UCSD-AML1 (cell line): ENCODE data around the gene NFKBIA.
A peak's percentile ranks its signal among the peaks of the same experiment; 100 is the strongest.
"Not testable (repeated sequence)": the region's sequence is repeated elsewhere in the genome, so short reads cannot be mapped to it uniquely, and the experiment has no call there.

Experiments used
- DNase-seq: peaks from one replicate; lab custom pipeline; 2025; ENCODE audit not compliant: unreplicated experiment; lab: John Stamatoyannopoulos, UW

NFKBIA gene

GRCh38 chr14:35409595-35409994, 5.0 kb upstream of the NFKBIA start:
- DNase-seq, result no peak

- DNase-seq, result no peak
Observed at GRCh38 chr14:35408026-35408425, 3.5 kb upstream of the NFKBIA start.

DNA sequence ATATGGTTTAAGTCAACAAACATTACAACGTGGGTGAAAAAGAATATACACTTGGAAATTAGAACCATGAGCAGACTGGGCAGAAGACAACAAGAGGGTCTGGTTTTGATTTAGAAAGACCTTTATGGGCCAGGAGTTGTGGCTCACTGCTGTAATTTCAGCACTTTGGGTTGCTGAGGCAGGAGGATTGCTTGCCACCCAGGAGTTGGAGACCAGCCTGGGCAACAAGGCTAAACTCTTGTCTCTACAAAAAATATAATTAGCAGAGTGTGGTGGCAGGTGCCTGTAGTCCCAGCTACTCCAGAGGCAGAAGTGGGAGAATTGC, 2.7 kb upstream of the NFKBIA start:
- no peak for DNase-seq

DNA sequence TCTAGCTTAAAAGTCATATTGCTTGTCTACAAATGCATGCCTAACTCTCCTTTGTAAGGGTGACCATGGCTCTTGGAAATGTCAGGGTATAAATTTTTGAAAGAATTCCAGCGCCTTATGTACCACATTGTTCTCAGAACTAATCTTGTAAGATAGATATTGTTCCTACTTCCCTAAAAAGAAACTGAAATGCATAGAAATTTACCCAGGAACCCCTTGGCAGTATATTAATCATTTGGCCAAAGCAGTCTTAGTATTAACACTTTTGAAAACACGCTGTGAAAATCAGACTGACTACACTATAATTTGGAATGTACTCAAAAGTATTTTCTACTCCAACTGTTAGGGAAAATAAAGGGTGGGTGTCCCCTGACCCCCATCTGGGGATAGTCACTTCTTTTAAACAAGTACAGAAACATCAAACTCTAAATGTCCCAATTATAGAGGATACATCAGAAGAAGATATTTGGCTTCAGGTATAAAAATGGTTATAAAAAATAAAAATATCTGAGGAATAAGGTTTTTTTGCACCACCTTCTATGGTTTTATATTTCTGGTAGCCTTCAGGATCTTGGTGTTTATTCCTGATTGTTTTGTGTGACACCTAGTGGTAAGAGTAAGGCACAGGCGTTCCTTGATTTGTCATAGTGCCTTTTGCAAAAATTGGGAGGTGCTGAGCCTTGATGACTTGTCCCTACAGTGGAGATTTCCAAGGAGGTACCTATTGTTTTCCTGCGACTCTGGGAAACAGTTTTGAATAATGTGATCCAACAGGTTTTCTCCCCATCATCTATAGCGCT, 2.2 kb upstream of the NFKBIA start:
- no peak for DNase-seq

DNA sequence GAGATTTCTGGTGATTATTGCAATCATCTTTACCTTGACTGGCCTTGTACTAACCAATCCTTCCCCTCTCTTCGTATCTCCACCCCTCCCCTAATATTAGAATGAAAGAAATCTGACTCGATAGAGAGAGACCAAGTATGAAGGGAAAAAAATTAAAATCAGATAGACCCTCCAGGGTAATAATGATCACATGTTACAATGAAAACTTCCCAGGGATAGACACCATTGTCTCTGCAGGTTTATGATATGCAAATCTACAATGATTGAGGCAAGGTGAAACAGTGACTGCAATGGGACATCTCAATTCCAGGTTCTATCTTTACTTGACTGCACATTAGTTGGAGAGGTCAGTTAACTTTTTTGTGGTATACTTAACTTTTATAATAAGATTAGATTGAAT, 1.5 kb upstream of the NFKBIA start:
- no peak for DNase-seq

DNA sequence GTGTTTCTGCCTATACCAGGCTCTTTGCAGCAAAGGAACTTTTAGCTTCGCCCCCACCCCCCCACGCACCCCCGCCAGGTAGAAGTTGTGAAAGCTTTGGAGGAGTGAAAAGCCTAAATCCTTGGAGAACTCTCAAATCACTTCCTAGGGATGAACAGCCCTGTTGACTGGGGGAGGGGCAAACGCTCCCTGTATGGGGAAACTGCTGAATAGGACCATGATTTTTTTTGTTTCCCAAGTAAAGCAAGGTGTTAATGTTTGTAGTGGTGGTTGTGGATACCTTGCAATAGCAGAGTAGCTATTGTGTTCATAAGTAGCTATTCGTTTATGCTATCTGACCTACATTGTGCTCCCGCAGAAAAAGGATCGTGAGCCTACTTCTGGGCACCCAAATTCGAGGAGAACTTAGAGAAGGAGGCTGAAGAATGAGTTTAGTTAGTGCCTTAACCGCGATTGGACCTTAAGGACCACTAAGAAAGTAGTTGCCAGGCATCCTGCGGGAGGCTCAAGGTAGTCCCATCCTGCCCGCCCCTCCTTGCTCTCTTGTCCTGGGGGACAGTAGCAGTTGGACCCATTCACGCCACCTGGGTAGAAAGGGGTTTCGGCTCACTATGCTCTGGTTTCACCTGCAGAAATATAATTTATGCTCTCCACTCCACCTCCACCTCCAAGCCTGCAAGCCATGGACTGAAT, 901 bp upstream of the NFKBIA start:
- DNase-seq, result no peak

GRCh38 chr14:35403603-35404448, 723 bp downstream of the NFKBIA start:
- DNase-seq, result peak; percentile 95

DNA sequence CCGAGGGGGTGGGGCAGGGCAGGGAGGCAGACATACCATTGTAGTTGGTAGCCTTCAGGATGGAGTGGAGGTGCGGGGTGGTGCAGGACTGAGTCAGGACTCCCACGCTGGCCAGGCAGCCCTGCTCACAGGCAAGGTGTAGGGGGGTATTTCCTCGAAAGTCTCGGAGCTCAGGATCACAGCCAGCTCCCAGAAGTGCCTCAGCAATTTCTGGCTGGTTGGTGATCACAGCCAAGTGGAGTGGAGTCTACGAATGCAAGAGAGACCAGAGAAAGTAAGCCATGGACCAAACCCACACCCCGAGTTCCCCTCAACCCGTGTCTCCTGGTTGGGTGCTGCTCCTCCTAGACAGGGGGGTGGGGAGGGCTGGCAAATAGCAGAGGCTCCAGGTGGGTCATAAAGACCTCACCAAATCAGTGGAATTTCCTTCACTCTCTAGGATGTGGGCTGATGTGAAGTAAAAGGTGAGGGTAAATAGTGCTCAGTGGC, 1.4 kb downstream of the NFKBIA start:
- no peak for DNase-seq

DNA sequence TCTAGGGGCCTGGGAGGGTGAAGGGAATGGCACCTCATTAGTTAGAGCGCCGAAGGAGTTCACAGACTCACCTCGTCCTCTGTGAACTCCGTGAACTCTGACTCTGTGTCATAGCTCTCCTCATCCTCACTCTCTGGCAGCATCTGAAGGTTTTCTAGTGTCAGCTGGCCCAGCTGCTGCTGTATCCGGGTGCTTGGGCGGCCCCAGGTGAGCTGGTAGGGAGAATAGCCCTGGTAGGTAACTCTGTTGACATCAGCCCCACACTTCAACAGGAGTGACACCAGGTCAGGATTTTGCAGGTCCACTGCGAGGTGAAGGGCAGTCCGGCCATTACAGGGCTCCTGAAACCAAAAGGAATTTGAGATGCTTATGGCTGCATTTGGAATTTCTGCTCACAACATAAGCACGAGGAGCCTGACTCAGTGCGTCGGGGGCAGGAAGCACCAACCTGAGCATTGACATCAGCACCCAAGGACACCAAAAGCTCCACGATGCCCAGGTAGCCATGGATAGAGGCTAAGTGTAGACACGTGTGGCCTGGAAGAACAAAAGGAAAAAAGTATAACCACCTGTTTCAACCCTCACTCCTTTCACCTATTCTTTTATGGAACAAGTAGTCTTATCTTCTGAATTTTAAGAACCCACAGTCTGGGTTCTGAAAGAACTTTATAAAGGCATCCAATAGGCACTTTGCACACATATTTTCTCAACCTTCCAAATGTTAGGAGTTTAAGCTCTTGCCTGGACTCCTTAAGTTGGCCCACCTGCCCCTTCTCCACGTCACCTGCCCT, 2.0 kb downstream of the NFKBIA start:
- DNase-seq, result no peak

- no peak for DNase-seq
Observed at GRCh38 chr14:35401422-35402265, 2.9 kb downstream of the NFKBIA start.

DNA sequence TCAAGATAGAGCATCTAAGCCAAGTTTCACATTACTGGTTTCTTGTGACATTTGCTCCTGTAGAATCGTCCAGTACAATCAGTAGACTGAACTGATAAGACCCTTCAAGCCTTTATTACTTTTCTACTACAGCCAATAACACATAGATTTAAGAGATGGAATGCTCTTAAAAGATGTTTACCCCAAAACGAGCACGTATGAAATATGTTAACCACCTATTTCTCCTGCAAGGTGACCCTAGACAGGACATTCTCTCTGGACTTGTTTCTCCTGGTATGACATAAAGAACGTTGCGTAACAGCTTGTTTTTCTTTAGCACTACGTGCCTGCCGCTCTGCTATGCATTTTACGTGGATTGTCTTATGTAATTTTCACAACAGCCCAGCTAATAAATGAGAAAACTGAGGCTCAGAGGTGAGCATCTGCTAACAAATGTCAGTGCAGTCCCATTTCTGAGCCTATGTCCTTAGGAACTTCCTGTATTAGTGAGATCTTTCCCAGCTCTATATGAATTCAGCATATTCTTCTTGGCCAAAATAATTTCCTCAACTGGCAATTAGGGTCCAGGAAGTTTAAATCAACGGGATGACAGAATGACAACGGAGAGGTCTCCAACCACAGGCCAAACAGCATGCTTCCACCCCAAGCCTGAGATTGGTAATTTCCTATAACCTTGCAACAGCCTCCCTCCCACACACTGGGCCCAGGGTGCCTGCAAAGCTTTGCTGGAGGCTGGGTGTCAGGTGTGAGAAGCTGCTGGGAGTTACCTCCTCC, 3.7 kb downstream of the NFKBIA start:
- peak; percentile 61 for DNase-seq

DNA sequence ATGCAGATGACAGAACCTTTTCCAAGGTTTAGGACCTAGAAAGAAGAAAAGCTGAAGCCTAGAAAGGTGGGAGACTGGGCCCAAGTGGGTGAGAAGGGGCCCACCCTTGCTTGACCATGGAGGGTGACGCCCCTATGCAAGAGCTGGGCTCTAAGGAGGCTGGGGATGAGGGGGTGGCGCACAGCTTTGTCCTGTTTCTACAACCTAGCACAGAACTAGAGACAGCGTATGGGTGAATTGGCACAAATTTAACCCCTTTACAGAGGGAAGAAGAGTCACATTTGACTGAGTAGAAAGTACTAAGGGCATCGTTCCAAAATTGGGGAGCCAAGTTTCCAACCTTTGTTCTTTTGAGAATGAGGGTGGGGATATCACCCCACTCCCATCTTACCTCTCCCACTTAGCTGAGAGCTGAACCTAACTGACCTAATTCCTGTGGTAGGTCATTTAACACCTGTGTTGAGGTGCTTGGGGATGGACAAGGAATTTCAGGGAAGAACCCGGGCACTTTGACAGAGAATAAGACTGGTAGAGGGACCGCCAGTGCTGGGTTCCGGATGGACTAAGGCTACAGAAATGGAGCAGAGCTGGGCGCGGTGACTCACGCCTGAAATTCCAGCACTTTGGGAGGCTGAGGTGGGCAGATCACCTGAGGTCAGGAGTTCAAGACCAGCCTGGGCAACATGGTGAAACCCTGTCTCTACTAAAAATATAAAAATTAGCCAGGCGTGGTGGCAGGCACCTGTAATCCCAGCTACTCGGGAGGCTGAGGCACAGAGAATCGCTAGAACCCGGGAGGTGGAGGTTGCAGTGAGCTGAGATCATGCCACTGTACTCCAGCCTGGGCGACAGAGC, 5.2 kb downstream of the NFKBIA start:
- DNase-seq, result no peak

DNA sequence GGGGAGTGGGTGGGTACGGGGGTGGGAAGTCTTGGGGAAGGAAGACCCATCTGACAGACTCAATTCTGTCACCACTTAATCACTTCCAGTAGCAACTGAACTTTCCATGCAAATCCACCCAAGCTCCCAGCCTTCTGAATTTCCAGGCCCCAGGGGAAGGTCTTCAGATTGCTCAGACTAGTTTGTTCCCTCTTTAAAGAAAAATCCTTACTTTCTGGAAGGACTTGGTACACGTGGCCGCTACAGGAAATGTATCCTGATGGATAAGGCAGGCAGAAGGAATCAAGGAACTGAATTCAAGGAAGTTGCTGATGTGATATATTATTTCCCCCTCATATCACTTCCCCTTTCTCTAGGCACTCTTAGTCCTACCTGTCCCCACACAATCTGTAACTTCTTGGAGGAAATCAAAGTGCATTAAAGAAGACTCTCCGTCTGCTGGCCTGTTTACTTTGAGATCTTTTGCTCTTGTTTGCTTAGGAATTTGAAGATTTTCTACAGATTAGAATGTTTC, 6.4 kb downstream of the NFKBIA start:
- DNase-seq, result no peak

DNA sequence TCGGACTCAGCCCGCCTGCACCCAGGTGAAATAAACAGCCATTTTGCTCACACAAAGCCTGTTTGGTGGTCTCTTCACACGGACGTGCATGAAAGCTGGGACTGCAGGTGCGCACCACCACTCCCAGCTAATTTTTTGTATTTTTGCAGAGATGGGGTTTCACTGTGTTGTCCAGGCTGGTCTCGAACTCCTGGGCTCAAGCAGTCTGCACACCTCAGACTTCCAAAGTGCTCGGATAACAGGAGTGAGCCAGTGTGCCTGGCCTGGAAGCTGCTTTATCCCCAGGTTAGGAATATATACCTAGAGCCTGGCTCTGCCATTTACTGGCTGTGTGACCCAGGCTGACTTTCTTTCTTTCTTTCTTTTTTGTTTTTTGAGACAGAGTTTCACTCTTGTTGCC, 7.9 kb downstream of the NFKBIA start:
- not testable (repeated sequence) for DNase-seq

- no peak for DNase-seq
Observed at GRCh38 chr14:35395283-35395682, 9.3 kb downstream of the NFKBIA start.

DNA sequence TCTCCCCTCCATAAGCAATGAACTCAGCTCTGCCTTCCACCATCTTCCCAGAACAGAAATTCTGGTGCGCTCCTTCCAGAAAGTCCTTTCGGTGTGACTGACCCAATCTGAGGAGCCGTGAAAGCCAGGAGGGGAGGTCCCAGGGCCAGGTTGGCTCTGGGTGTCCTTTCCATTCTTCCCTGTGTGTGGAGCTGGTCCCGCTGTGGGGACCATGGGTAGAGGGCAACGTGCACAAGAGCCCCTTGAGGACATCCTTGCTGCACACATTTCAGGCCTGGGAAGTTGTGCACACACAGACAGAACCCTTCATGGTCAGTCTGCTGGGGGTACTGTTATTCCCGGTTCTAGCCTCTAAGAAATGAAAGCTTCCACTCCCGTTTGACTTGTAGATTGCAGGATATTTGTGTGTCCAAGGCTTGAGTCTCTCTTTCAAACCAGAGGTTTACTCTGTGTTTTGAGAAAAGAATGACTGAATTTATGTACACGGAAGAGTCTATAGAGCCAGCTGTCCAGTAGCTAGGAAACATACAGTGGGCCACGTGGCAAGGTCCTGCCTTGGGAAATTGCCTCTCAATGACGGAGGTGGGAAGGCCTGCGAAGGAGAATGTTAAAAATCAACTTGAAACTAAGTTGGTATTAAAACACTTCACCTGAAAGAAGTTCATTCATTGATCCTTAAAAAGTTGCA, 10.1 kb downstream of the NFKBIA start:
- no peak for DNase-seq

DNA sequence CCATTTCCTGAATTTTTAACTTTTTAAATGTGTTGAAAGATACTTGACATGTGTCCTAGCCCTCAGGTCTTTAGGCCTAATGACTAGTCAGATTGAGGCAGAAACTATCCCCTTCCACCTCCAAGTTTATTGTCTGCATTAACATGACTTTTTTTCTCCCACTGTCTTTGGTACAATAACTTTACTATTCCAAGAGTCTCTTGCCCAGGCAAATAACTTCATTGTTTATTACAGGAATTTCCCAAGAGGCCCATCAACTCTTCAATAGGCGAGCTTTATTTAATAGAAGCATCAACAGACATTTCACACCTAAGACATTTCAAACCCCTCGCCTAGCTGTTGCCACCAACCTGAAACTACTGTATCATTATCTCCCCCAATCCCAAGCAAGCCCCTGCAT, 10.7 kb downstream of the NFKBIA start:
- no peak for DNase-seq

GRCh38 chr14:35392103-35392502, 12.4 kb downstream of the NFKBIA start:
- no peak for DNase-seq
